GM21390 (cell line): ENCODE data around the gene MCFD2.
"Not testable (repeated sequence)": the region's sequence is repeated elsewhere in the genome, so short reads cannot be mapped to it uniquely, and the experiment has no call there.

Experiments
- ATAC-seq: cut with Tn5 transposase; IDR thresholded peaks from one replicate; pipeline ENCODE4 v1.9.1; 2021; ENCODE audit not compliant: unreplicated experiment

MCFD2 gene

GRCh38 chr2:46904908-46905678, 10.5 kb downstream of the MCFD2 start:
- ATAC-seq = not testable (repeated sequence)

DNA sequence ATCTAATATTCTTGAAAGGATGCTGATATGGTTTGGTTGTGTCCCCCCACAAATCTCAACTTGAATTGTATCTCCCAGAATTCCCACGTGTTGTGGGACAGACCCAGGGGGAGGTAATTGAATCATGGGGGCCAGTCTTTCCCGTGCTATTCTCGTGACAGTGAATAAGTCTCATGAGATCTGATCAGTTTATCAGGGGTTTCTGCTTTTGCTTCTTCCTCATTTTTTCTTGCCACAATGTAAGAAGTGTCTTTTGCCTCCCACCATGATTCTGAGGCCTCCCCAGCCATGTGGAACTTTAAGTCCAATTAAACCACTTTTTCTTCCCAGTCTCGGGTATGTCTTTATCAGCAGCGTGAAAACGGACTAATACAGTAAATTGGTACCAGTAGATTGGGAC, 12.6 kb downstream of the MCFD2 start:
- ATAC-seq = not testable (repeated sequence)

DNA sequence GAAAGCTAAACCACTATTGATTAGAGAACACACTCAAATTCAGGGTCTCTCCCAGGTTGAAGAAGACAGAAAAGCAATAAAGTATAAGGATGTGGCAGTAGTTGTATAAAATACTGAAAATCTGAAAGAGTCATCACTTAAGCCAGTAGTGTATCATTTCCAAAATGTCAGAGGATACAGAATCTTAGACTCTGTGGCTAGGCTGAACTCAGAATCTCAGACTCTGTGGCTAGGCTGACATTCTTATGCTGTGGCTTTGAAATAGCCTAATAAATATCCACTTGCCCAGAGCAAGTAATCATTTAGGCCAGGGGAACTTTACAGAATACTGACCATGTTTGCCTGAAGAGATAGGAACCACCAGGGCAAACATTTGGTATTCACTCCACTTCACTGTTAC, 13.1 kb downstream of the MCFD2 start:
- no peak for ATAC-seq

- no peak for ATAC-seq
Observed at GRCh38 chr2:46901611-46902010, 14.0 kb downstream of the MCFD2 start.

GRCh38 chr2:46900381-46900780, 15.2 kb downstream of the MCFD2 start:
- ATAC-seq = no peak

DNA sequence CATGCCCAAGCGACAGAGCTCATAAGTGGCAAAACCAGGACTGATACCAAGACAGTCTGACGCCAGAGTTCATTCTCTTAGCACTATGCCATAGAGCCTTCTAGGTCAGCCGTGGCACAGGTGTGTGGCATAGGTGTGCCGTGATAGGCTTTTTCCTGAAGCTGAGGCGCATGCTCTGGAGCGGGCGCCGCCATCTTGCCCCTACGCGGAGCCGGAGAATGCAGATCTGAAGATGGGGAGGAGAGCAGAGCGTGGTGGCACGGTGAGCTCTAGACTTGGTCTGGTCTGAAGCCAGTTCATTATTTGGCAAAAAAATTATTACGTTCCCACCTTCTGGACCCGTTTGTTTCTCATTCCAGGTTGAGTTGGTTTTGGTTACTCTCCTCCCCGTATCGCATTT, 16.6 kb downstream of the MCFD2 start:
- no peak for ATAC-seq

GRCh38 chr2:46898024-46898423, 17.6 kb downstream of the MCFD2 start:
- ATAC-seq = no peak

DNA sequence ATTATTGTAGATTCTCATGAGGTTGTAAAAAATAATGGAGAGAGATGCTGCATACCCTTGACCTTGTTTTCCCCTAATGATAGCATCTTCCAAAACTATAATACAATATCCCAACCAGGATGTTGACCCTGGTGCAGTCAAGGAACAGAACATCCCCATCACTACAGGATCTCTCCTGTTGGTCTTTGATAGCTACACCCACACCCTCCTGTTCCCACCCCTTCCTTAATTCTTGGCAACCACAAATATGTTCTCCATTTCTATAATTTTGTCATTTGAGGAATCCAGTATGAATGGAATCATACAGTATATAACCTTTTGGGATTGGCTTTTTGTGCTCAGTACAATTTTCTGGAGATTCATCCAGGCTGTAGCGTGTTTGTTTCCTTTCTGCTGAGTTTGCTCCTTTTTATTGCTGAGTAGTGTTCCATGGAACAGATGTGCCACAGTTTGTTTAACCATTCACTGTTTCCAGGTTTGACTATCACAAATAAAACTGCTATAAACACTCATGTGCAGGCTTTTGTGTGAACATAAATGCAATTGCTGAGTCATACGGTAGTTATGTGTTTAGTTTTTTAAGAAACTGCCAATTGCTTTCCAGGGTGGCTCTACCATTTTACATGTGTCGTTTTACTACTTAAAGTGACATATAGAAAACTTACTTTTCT, 22.2 kb downstream of the MCFD2 start:
- ATAC-seq = no peak

GRCh38 chr2:46891956-46892553, 23.6 kb downstream of the MCFD2 start:
- ATAC-seq = no peak

DNA sequence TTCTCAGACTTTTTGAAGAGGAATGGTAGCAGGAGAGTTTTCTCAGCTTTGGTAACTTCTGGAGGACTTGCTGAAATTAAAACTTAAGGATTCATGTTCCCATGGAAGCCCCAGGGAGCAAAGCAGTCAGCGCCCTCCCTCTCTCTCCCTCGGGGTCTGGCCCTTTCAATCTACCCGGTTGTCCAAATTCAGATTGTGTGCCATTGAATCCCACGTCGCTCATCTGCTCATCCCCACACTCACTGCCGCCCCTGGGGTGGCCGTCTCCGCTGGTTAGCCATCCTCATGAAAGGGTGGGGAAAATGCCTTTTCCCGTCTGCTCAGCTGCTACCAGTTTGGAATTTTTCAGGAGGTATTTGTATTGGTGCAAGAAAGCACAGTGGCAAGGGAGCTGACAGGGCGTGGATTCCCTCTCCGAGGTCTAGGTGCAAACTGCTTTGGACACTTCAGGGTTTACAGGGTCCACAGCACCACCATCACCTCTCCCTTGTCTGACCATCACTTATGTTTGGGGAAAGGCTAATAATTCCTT, 27.1 kb downstream of the MCFD2 start:
- no peak for ATAC-seq

DNA sequence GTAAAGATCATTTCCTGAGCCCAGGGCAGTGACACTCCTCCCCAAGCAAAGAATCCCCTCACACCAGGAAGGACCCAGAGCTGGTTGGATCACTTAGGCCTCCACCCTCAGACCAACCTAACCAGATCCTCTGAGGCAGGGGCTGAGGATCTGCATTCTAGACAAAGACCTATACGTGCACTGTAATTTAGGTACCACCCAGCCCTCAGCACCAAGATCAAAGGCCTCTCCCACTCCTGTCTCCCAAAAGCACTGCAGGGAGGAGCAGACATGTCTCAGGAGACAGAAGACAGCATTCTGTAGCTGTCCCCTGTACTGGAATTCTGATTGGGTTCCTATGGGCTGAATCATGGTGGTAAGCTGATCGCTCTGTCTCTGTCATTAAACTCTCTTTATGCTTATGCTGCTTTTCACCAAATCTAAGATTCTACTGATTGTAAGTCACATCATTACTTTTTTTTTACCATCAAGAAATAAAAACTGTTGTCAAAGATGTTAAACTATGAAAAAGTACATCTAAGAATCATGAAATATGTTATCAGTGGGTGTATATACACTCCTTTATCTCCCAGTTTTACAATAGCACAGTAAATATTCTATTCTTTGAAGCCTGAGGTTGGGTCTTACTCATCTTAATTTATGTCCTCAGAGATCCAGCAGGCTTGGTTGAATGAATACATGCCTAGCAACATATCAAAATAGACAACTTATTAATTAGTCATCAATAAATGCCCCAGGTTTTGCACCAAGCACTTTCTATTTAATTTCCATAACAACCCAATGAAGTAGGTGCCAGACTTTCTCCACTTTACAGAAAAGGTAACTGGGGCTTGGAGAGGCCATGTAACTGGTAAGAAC, 28.3 kb downstream of the MCFD2 start:
- ATAC-seq = no peak

DNA sequence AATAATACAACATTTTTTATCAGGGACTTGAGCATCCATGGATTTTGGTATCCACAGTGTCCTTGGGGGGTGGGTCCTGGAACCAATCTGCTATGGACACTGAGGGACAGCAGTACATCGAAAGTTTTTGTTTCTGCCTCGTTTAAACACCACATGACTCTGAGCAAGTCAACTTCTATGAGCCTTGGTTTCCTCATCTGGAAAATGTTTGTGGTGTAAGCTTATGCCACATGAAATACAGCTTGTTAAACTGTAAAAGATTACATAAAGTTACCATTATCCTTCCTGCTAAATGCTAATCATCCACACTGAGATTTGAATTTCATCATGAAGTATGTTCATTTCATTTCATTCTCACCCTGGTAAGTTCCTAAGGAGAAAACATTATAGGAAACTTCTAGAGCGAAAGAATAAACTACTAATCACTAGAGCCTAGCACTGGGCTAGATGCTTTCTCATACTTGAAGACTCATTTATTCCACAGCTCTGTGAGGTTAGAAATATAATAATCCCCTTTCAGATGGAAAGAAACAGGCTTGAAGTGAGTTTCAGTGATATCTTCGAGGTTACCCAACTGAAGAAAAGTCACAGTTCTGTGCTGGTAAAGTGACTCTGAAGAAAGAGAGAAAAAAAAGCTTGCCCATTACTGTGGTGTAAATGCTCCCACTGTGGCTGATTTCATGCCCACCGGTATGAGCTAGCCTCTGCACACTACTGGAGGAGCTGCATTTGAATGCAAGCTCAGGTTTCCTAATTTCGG, 29.2 kb downstream of the MCFD2 start:
- no peak for ATAC-seq

DNA sequence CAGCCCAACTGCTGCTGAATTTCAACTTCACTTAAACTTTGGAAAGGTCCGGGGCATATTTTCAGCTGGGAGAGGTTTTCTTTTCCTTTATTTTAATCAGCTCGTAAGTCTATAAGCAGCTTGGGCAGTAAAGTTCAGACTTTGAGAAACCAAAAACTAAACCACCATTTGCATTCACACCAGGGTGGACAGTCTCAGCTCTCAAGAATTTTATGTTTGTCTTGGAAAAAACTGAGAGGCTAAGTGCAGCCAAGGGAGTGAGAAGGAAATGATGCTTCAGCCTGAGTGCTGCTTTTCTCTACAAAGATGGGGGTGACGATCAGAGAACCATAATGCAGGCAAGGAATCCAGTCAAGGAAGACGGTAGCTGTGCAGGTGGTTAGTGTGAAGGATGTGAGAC, 30.2 kb downstream of the MCFD2 start:
- no peak for ATAC-seq

DNA sequence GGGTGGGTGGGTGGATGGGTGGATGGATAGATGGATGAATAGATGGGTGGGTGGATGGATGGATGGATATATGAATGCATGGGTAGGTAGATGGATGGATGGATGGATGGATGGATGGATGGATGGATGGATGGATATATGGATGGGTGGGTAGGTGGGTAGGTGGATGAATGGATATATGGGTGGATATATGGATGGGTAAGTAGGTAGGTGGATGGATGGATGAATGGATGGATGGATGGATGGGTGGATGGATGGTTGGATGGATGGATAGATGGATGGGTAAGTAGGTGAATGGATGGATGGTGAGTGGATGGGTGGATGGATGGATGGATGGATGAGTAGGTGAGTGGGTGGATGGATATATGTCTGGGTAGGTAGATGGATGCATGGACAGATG, 36.1 kb downstream of the MCFD2 start:
- no peak for ATAC-seq

DNA sequence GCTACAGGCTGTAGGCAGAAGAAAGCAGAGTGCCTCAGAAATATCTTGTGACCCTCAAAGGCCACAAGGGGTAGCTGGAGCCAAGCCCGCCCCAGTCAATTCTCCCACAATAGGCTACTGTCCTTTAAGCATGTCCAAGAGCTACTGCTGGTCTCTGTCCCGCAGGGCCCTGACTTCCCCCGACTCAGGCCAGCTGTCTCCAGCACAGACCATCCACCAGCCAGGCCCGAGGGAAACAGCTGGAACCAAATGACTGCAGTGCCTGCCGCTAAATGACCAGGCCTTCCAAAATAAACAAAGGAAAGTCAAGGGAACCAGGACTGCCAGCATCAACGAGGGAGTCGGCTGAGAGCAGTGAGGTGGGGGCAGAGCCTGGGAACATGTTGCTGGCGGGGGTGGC, 36.7 kb downstream of the MCFD2 start:
- ATAC-seq = no peak

DNA sequence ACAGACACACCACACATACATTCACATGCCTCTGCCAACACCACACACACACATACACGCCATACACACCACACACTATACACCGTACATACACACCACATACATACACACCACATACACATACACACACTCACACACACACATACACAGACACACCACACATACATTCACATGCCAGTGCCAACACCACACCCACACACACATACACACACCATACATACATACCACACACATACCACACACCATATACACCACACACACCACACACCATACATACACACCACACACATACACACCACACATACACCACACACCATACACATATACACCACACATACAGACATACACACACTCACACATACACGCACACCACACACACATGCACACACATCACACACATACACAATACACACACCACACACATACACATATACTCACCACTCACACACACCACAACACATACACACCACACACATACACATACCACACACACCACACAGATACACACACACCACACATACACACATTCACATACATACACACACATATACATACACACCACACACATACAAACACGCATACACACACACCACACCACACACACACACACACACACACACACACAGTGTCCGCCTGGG, 37.2 kb downstream of the MCFD2 start:
- no peak for ATAC-seq

DNA sequence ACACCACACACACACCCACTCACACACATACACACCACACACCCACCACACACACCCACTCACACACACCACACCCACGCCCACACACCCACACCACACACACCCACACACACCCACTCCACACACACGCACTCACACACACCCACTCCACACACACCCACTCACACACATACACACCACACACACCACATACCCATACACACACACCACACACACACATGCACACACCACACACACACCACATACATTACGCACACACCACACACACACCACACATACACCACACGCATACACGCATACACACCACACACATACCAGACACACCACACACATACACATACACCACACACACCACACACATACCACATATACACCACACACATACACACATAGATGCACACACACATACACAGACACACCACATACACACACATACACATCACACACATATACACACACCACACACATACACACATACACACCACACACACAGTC, 37.9 kb downstream of the MCFD2 start:
- no peak for ATAC-seq

DNA sequence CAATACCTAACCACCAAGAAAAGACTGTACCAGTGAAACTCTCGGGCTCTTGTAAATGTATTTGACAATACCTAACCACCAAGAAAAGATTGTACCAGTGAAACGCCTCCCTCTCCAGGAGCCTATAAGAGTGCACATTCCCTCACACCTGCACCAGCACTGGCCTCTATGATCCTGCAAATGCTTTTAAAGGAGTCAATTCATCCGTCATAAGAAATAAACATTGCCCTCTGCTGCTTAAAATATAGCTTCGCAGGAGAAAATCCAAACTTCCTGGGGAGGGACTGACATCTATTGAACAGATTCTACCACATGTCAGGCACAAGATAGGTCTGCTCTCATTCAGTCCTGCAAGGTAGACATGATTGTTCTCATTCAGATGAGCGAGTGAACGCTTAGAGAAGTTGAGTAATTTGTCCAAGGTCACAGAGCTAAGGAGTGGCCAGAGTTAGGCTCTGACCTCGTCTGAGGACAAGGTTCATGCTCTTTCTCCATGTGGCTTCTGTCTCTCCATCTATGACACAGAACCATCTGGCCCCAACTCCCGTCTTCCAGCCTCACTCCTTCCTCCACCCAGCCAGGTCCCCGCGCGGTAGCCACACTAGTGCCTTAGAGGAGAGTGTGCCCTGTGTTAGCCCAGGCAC, 38.7 kb downstream of the MCFD2 start:
- no peak for ATAC-seq
